Measurements from ENCODE around the gene RBAK.
"Not testable (repeated sequence)": the region's sequence is repeated elsewhere in the genome, so short reads cannot be mapped to it uniquely, and the experiment has no call there.

RBAK gene

DNA sequence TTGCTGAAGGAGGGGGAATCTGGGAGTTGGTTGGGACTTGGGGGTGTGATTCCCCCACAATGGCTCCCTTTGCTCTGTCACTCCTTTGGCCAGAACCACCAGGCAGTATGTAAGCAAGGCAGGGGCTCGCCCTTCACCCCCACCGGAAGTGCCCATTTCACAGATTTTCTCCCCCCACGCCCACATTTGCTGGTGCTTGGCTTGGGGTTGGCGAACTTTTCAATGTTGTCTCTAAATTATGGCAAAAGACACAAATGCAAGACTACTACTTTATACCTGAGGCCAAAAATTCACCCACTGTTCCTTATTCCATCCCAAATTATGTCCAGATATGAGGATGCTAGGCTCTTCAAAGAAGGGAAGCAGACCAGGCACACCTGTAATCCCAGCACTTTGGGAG, 24.5 kb downstream of the RBAK start:
- H3K27ac Mint-ChIP-seq = no peak overlapping the region

DNA sequence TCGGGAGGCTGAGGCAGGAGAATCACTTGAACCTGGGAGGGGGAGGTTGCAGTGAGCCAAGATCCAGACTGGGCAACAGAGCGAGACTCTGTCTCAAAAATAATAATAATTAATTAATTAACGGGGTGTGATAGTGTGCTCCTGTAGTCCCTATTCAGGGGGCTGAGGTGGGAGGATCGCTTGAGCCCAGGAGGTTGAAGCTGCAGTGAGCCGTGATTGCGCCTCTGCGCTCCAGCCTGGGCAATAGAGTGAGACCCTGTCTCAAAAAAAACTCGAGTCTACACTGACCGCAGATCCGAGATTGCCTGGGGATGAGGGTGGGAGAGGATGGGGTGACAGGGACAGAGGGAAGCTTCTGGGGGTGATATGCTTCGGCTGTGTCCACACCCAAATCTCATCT, 29.5 kb downstream of the RBAK start:
- H3K4me3 Mint-ChIP-seq; intact Hi-C loops (cut with micrococcal nuclease); H3K27ac Mint-ChIP-seq: not testable (repeated sequence)
- H3K36me3 Mint-ChIP-seq (ENCODE audit: low read depth) = peaks cover 14% of the 10 kb centered on the region
- H3K9me3 Mint-ChIP-seq = peaks cover 21% of the 10 kb centered on the region
- H3K4me1 Mint-ChIP-seq (ENCODE audit: low read depth) = peaks cover 15% of the 10 kb centered on the region
- H3K27me3 Mint-ChIP-seq = peaks cover 57% of the 10 kb centered on the region

More for the DNA sequence above, 24.5 kb downstream of the RBAK start:
- peaks cover 42% of the 10 kb centered on the region for H3K27me3 Mint-ChIP-seq
- no peak overlapping the region for H3K4me3 Mint-ChIP-seq
- H3K9me3 Mint-ChIP-seq = peaks cover 71% of the 10 kb centered on the region
- peaks cover 15% of the 10 kb centered on the region for H3K4me1 Mint-ChIP-seq (ENCODE audit: low read depth)
- H3K36me3 Mint-ChIP-seq (ENCODE audit: low read depth) = peaks cover 39% of the 10 kb centered on the region
- intact Hi-C loops (cut with micrococcal nuclease) = no loop called here

DNA sequence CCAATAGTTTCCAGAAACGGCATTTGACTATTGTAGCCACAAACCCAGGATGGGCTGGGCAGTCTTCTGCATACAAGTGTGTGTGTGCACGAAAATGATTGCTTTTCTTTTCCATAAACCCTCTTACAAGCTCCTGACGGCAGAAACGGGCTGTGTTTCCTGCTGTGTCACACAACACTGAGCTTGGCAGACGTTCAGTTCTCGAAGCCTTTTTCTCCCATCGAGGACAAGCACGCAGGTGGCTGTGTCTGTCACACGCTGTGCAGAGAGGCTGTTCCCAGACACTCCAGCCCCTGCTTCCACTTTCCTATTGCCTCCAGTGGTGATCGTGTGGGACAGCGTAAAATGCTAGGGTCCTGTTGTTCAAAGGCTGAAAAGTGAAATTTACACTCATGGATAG, 32.1 kb downstream of the RBAK start:
- no peak overlapping the region for H3K27ac Mint-ChIP-seq
- H3K36me3 Mint-ChIP-seq (ENCODE audit: low read depth) = no peaks in the 10 kb centered on the region
- H3K27me3 Mint-ChIP-seq = peaks cover 40% of the 10 kb centered on the region
- no peaks in the 10 kb centered on the region for H3K4me1 Mint-ChIP-seq (ENCODE audit: low read depth)
- intact Hi-C loops (cut with micrococcal nuclease) = no loop called here
- H3K4me3 Mint-ChIP-seq = no peak overlapping the region
- no peaks in the 10 kb centered on the region for H3K9me3 Mint-ChIP-seq

DNA sequence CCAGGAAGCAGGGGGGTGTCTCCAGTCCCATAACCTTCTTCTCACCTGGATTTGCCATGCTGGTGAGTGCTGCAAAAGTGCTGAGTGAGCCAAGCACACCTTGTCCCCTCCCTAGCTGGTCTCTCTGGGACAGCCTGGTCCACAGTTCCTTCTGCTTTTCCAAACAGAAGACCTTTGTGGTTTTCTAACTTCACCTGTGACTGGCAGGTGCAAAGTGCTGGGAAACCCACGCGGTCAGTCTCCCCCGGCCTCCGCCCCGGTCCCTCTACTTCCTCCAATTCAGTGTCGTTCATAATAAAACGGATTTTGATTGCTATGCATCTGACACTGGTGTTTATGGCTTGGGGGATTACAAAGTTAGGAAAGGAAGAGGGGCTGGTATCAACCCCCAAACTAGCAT, 37.1 kb downstream of the RBAK start:
- intact Hi-C loops (cut with micrococcal nuclease) = no loop called here
- Mint-ChIP-seq H3K9me3 (no peaks in the 10 kb centered on the region), H3K27ac (no peak overlapping the region), H3K4me1 (ENCODE audit: low read depth) (peaks cover 6% of the 10 kb centered on the region), H3K36me3 (ENCODE audit: low read depth) (no peaks in the 10 kb centered on the region), H3K27me3 (peaks cover 36% of the 10 kb centered on the region), H3K4me3 (no peak overlapping the region)

DNA sequence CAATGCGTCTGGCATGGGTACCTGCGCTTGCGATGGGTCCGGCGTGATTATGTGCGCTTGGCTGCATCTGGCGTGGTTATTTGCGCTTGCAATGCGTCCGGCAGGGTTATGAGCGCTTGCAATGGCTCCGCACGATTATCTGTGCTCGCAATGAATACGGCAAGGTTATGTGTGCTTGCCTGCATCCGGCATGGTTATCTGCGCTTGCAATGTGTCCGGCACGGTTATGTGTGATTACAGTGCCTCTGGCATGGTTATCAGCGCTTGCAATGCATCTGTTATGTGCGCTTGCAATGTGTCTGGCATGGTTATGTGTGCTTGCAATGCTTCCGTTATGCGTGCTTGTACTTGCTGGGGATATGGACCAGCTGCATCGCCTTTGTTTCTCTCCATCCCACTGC, 37.7 kb downstream of the RBAK start:
- Mint-ChIP-seq H3K9me3 (no peaks in the 10 kb centered on the region), H3K27ac (no peak overlapping the region), H3K4me3 (no peak overlapping the region), H3K36me3 (ENCODE audit: low read depth) (no peaks in the 10 kb centered on the region), H3K4me1 (ENCODE audit: low read depth) (peaks cover 9% of the 10 kb centered on the region), H3K27me3 (peaks cover 32% of the 10 kb centered on the region)
- intact Hi-C loops (cut with micrococcal nuclease) = no loop called here

DNA sequence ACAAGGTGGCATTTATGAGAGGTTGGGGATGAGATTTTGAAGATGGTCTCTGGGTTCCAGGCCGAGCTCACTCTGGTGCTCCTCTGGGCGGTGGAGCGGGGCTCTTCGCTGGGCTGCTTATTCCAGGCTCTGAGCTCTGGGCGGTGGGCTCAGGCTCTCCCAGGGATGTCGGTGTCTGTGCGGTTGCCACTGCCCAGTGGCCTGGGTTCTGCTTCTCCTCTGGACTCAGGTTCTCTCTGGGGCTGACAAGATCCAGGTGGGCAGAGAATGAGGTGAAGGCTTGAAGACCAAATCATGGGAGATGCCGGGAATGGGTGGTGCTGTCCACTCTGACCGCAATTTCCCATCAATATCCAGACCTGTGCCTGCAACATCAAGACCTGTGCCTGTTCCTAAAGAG, 40.6 kb downstream of the RBAK start:
- no peaks in the 10 kb centered on the region for H3K36me3 Mint-ChIP-seq (ENCODE audit: low read depth)
- no peak overlapping the region for H3K27ac Mint-ChIP-seq
- peaks cover 30% of the 10 kb centered on the region for H3K27me3 Mint-ChIP-seq

DNA sequence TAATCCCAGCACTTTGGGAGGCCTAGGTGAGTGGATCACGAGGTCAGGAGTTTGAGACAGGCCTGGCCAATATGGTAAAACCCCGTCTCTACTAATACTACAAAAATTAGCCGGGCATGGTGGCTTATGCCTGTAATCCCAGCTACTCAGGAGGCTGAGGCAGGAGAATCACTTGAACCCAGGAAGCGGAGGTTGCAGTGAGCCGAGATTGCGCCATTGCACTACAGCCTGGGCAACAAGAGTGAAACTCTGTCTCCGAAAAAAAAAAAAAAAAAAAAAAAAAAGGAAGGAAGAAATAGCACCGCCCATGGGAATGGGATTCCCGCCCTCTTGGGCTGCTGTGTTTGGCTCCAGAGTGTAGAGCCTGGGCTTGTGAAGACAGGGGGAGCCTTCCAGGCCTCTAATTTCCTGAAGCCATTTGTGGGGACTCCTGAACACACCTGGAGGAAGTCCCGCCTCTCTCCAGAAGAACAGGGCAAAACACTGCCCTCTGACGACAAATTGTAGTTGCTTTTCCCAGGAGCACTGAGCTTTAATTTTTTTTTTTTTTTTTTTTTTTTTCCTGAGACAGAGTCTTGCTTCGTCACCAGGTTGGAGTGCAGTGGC, 42.7 kb downstream of the RBAK start:
- H3K36me3 Mint-ChIP-seq (ENCODE audit: low read depth); H3K27ac Mint-ChIP-seq; intact Hi-C loops (cut with micrococcal nuclease); H3K4me3 Mint-ChIP-seq: not testable (repeated sequence)
- Mint-ChIP-seq H3K9me3 (peaks cover 10% of the 10 kb centered on the region), H3K27me3 (peaks cover 21% of the 10 kb centered on the region), H3K4me1 (ENCODE audit: low read depth) (peaks cover 11% of the 10 kb centered on the region)

More for the DNA sequence above, 40.6 kb downstream of the RBAK start:
- no peaks in the 10 kb centered on the region for H3K9me3 Mint-ChIP-seq
- intact Hi-C loops (cut with micrococcal nuclease) = no loop called here
- peaks cover 11% of the 10 kb centered on the region for H3K4me1 Mint-ChIP-seq (ENCODE audit: low read depth)
- H3K4me3 Mint-ChIP-seq = no peak overlapping the region

DNA sequence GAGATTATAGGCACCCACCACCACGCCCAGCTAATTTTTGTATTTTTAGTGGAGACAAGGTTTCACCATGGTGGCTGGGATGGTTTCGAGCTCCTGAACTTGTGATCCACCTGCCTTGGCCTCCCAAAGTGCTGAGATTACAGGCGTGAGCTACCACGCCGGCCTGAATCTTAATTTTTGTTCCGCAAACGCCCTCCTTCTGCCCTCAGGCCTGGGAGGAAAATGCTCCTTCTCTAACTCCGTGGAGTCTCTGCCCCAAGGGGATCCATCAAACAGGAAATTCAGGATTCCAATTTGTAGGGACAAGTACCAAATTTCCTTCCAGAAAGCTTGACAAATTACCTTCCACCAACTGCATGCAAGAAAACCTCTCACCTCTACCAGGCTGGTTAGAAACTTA, 43.2 kb downstream of the RBAK start:
- Mint-ChIP-seq H3K27ac (no peak overlapping the region), H3K27me3 (peaks cover 19% of the 10 kb centered on the region), H3K9me3 (peaks cover 15% of the 10 kb centered on the region), H3K36me3 (ENCODE audit: low read depth) (no peaks in the 10 kb centered on the region), H3K4me3 (no peak overlapping the region), H3K4me1 (ENCODE audit: low read depth) (peaks cover 11% of the 10 kb centered on the region)
- intact Hi-C loops (cut with micrococcal nuclease) = no loop called here

DNA sequence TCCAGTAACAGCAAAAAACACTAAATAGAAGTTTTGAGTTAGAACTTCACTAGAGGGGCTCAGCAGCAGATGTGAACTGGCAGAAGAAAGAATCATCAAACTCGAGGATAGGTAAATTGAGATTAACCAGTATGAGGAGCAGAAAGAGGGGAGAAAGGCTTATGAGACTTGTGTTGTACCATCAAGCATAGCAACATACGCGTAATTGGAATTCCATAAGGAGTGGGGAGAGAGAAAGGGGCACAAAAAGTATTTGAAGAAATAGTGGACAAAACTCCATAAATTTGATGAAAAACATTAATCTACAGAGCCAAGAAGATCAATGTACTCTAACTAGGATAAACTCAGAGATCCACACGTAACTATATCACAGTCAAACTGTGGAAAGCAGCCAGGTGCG, 48.3 kb downstream of the RBAK start:
- H3K36me3 Mint-ChIP-seq (ENCODE audit: low read depth) = no peaks in the 10 kb centered on the region
- H3K27me3 Mint-ChIP-seq = no peaks in the 10 kb centered on the region
- intact Hi-C loops (cut with micrococcal nuclease) = no loop called here
- H3K4me3 Mint-ChIP-seq = no peak overlapping the region
- H3K9me3 Mint-ChIP-seq = peaks cover 51% of the 10 kb centered on the region
- H3K27ac Mint-ChIP-seq = no peak overlapping the region
- H3K4me1 Mint-ChIP-seq (ENCODE audit: low read depth) = no peaks in the 10 kb centered on the region

DNA sequence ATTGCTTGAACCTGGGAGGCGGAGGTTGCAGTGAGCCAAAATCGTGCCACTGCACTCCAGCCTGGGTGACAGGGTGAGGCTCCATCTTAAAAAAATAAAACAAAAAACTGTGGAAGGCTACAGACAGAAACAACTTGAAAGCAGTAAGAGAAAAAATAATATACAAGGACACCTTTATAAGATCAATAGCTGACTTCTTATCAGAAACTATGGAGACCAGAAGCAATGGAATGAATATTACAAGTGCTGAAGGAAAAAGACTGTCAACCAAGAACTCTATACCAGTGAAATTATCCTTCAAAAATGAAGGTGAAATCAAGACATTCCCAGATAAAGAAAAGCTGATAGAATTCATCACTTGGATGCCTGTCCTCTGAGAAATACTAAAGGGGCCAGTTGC, 49.0 kb downstream of the RBAK start:
- H3K27ac Mint-ChIP-seq = no peak overlapping the region
- H3K27me3 Mint-ChIP-seq = no peaks in the 10 kb centered on the region
- intact Hi-C loops (cut with micrococcal nuclease) = no loop called here
- H3K4me3 Mint-ChIP-seq = no peak overlapping the region
- H3K36me3 Mint-ChIP-seq (ENCODE audit: low read depth) = no peaks in the 10 kb centered on the region
- H3K4me1 Mint-ChIP-seq (ENCODE audit: low read depth) = no peaks in the 10 kb centered on the region
- peaks cover 58% of the 10 kb centered on the region for H3K9me3 Mint-ChIP-seq

DNA sequence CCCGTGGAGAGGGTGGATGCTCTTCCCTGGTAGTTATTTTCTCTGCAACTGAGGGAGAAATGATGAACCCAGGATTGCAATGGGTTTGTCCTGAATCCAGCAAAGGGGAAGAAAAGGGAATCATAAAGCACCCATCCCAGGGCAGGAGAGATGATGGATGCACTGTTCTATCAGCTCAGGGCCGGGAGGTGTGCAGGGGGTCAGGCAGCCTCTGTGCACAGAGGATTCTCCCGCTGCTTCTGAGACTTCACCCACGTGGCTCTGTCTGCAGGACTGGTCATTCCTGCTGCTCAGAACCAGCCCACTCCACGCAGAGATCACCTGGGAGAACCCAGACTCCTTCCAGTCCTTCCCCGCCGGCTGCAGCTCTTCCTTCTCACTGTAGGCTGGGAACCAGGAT, 70.7 kb downstream of the RBAK start:
- Mint-ChIP-seq H3K4me3 (no peak overlapping the region), H3K27me3 (peaks cover 12% of the 10 kb centered on the region), H3K4me1 (ENCODE audit: low read depth) (no peaks in the 10 kb centered on the region), H3K36me3 (ENCODE audit: low read depth) (no peaks in the 10 kb centered on the region), H3K27ac (no peak overlapping the region), H3K9me3 (no peaks in the 10 kb centered on the region)
- intact Hi-C loops (cut with micrococcal nuclease) = no loop called here

DNA sequence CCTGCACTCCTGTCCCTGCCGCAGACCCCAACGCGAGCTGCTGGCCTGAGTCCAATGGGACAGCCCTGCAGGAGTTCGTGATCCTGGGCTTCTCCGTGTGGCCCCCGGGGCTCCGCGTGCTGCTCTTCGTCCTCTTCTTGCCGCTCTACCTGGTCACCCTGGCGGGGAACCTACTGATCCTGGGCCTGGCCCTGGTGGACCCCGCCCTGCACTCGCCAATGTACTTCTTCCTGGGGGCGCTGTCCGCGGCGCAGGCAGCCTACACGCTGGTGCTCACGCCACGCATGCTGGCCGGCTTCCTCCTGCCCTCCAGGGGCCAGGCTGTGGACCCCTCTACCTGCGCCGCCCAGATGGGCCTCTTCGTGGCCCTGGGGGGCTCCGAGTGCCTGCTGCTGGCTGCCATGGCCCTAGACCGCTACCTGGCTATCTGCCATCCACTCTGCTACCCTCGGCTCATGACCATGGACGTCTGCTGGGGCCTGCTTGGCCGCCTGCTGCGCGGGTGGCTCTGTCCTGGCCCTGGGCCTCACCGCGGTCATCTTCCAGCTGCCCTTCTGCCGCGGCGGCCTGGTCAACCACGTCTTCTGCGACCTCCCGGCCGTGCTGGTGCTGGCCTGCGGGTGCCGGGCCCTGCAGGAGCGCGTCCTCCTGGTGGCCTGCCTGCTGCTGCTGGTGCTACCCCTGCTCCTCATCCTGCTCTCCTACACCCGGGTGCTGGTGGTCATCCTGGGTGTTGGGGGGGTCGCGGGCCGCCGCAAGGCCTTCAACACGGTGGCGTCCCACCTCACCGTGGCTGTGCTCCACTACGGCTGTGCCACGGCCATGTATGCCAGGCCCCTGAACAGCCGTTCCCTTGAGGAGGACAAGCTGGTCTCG, 71.7 kb downstream of the RBAK start:
- no peaks in the 10 kb centered on the region for H3K4me1 Mint-ChIP-seq (ENCODE audit: low read depth)
- no peaks in the 10 kb centered on the region for H3K9me3 Mint-ChIP-seq
- no peak overlapping the region for H3K27ac Mint-ChIP-seq
- H3K27me3 Mint-ChIP-seq = peaks cover 12% of the 10 kb centered on the region
- H3K4me3 Mint-ChIP-seq = no peak overlapping the region
- intact Hi-C loops (cut with micrococcal nuclease) = no loop called here
- no peaks in the 10 kb centered on the region for H3K36me3 Mint-ChIP-seq (ENCODE audit: low read depth)
